T-helper 1 cell treated with Interleukin-12 subunit alpha and Interleukin-12 subunit beta and Interleukin-4 antibody, amounts not matched to agents 30 ng/mL and 1 ng/mL, for 36 hours (primary cell): ENCODE measurements around the gene ARAF. TPM values are rescaled to one million over a fixed set of nuclear protein-coding genes. Genes with fewer than 3 reads are reported as not detected.
"Not testable (repeated sequence)": the region's sequence is repeated elsewhere in the genome, so short reads cannot be mapped to it uniquely, and the experiment has no call there.

Experiments
- intact Hi-C: fragments of 100-400 bp; cut with micrococcal nuclease; formaldehyde crosslinking; loops from one replicate; pipeline ENCODE4 v1.15.1; 2024
- total RNA-seq: library from RNA; stranded (reverse); gene quantifications from 2 replicates; pipeline ENCODE4 v1.2.3, GENCODE V29; 2022

The ARAF gene
- total RNA-seq = 93.8 and 97.1 TPM in 2 replicates

DNA sequence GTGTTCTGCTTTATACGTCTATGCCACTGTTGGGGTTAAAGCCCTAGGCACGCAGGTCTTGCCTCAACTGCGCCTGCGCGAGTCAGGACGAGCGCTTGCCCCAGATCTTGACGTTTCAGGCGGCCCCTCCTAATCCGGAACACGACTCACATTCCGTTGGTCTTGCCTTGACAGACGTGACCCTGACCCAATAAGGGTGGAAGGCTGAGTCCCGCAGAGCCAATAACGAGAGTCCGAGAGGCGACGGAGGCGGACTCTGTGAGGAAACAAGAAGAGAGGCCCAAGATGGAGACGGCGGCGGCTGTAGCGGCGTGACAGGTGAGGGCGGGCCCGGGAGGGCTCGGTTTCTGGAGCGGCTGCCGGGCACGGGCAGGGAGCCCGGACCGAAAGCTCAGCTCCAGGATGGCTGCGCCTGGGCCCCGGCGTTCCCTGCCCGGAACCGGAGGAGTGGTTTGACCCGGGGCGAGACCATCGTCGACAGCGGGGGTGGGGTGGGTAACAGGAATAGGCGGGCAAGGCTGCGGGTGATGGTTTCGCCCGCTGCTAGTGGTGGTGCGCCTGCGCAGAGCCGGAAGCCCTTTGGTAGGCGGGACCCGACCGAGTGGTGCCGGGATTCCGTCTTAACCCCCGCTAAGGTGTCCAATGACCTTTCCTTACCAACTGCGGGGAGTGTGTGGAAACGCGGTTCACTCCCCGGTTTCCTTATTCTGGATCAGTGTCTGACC is at the start of gene ARAF:
ARAF (plus strand) TSS at position 272 of the 725 bp plus-strand sequence. CDS start 1,763 bp downstream, outside the sequence.
- intact Hi-C loops = loop anchor here (1.0 to 5.0 kb wide), 14 partner anchors 21 to 961 kb away; partner anchors contain the start of genes EBP, ELK1, RBM10 and TIMP1

DNA sequence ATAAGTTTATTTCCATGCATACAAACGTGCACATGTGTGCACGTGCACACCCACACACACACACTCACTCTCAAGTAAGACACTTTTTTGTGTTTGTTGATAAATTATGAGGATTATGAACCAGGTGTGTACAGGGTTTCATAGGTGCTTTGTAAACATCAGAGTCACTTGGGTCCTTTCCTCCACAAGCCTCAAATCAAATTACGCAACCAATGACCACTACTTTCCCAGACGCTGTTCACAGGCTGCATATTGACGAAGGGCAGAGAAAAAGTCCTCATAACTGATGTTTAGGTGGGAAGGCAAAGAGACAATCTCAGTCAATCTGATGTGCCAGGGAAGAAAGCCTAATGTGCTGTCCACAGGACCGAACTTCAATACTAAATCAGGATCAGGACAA is 48.6 kb upstream of the ARAF start:
- intact Hi-C loops = not testable (repeated sequence)

DNA sequence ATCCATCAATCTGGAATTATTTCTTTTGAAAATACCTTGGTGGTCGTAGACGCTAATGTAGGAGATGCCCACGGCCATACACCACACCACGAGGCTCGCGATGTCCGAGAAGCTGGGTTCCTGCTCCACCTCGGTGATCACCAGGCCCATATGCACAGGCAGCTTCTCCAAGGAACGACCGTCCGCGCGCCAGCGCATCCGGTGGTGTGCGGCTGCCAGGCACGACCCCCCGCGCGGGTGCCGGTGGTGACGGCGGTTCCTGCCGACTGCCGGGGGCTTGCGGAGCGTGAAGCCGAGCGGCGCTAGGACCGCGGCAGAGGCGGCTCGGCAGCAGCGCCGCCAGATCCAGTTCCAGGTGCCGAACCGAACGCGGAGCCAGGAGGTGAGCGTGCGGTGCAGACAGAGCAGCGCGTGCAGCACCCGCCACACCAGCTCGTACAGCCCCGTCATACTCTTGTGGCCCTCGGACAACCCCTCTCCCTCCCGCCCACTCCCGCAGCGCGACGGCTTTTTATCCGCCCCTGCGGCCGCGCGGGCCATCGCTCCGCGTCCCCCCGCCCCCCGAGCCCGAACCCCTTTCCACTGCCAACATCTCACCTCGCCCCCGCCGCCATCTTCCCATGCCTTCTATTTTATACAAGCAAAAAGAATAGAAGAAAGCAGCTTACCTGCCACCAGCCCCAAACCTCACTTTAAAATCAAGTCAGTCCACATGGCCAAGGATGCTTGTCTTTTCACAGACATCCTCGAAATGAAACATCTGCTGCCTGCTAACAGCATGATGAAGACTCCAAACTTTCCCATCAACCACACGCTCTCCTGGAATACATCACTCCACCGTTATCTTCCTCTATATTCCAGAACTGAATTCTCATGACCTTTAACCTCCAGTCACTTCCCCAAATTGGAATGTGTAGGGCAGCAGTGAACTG is 47.7 kb upstream of the ARAF start:
- intact Hi-C loops = not testable (repeated sequence)

DNA sequence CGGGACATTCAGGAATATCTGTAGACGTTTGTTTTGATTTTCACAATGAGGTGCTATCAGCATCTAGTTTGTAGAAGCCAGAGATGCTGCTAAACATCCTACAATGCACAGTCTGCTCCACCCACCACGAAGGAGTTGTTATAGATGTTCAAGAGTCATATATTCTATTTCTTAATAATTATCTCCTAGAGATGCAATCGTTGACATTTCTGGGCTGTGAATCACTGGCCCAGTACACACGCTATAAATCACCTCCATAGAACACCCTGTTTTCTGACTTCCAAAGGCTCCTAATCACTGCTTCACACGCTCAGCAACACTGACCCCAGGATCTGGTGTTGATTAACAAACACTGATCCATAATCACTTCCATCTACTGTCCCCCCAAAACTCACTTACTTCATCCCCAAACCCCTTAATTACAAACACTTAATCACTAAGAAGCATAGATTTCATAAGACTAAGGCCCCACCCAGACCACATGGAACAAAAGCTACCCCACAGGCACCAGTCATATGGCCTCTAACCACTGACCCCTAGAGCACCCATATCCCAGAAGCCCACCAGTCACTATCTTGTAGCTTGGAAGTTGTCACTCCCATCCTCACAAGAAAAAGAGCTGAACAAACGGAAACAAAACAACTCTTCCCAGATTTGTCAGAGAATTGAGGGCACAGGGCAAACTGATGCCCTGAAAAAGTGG is 46.3 kb upstream of the ARAF start:
- intact Hi-C loops = no loop called here

DNA sequence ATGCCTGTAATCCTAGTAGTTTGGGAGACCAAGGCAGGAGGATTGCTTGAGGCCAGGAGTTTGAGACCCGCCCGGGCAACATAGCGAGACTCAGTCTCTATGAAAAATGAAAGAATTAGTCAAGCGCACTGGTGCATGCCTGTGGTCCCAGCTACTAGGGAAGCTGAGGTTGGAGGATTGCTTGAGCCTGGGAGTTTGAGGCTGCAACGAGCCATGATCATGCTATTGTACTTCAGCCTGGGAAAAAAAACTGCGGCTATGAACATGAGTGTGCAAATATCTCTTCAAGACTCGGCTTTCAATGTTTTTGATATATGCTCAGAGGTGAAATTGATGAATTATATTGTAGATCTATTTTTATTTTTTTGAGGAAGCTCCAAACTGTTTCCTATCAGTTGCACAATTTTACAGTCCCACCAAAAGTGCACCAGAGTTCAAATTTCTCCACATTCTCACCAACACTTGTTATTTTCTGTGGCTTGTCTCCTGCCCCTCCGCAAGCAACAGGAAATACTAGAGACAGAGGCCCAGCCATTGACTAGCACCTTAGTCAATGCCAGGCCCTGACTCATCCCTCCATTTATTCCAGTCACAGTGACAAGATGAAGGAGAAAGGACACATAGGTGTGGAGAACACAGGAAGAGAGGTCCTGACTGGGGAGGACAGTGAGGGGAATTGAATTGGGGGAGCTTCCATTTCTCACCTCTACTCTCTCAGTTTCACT is 44.9 kb upstream of the ARAF start:
- intact Hi-C loops = no loop called here

DNA sequence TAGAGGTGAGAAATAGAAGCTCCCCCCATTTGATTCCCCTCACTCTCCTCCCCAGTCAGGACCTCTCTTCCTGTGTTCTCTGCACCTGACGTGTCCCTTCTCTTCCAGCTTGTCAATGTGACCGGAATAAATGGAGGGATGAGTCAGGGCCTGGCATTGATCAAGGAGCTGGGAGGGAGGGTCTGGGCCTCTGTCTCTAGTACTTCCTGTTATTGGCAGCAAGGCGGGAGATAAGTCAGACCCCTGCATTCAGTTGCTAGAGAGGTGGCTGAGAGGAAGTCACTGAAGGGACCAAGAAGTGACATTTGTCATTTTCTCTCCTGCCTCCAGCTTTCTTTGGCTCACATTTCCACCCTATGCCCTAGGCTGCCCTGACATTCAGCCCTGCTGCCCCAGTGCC is 42.9 kb upstream of the ARAF start:
- intact Hi-C loops = no loop called here

DNA sequence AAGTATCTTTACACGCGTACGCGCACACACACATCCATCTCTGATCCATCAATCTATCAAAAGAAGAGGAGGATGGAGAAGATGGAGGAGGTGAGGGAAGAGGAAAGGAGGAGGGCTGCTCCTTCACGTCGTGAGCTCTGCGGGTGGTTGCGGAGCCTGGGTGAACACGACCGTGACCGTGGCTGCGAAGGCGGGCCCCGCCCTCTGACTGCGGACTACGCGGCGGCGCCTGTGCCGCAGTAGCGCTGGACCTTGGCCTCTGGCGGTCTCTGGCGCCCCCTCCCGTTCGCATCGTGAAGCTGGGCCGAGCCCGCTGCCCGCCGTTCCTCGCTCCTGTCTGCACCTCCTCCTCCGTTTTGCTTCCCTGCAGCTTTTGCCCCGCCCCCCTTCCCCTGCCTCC is 37.7 kb upstream of the ARAF start:
- intact Hi-C loops = loop anchor here (1.0 to 5.0 kb wide), 7 partner anchors 26 to 330 kb away; partner anchors contain the start of genes UBA1, USP11 and ZNF41

DNA sequence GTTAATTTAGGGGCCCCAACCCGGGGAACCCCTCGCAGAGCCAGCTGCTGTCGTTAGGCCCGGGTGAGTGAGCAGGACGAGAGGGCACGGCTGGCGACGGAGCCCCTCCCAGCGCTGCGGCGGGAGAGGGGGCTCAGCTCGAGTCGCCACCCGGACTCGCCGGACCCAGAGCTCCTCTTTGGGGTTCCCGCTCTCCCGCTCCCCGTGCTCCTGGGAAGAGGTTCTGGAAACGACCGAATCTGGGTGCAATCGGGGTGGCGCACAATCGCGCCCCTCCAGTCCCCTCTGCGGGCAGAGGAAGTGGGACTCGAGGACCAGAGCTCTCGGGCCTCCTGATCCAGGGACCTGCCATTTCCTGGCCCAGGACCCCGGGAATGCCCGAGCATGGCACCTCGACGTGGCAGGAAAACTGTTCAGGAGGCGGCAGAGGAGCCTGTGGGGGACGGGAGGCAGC is 37.3 kb upstream of the ARAF start:
- intact Hi-C loops = loop anchor here (1.0 to 5.0 kb wide), 7 partner anchors 26 to 330 kb away; partner anchors contain the start of genes UBA1, USP11 and ZNF41

DNA sequence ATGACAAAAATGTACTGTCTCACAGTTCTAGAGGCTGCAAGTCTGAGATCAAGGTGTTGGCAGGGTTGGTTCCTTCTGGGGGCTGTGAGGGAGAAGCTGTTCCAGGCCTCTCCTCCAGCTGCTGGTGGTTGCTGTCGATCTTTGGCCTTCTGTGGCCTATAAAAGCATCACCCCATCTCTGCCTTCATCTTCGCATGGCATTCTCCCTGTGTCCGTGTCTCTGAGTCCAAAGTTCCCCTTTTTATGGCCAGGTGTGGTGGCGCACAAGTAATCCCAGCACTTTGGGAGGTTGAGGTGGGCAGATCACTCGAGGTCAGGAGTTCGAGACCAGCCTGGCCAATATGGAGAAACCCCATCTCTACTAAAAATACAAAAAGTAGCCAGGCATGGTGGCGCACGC is 31.5 kb upstream of the ARAF start:
- intact Hi-C loops = no loop called here

DNA sequence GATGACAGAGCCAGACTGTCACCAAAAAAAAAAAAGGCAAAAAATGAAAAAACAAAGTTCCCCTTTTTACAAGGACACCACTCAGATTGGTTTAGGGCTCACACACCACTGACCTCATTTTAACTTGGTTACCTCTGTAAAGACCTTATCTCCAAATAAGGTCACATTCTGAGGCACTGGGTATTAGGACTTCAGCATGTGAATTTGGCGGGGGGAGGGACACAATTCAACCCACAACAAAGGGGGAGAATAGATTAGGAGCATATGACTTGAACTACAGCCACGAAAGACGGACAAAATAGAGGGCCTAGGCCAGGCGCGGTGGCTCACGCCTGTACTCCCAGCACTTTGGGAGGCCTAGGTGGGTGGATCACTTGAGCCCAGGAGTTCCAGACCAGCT is 31.0 kb upstream of the ARAF start:
- intact Hi-C loops = no loop called here

DNA sequence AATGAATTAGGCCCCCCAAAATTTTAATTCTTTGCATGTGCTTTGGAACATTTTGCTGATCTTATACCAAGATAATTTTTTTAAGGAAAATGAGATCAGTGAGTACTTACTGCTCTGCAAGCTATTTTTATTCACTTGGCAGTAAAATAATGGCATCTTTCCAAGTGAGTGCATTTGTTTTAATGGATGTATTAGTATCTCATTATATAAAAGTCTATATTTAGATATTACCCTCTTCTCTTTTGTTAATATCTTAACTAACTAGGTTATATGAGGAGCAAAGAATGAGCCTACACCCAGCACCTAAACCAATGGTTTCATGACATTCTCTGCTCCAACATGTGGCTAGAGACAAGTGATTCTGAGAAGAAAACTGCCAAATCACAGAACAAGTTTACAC is 21.1 kb upstream of the ARAF start:
- intact Hi-C loops = no loop called here

DNA sequence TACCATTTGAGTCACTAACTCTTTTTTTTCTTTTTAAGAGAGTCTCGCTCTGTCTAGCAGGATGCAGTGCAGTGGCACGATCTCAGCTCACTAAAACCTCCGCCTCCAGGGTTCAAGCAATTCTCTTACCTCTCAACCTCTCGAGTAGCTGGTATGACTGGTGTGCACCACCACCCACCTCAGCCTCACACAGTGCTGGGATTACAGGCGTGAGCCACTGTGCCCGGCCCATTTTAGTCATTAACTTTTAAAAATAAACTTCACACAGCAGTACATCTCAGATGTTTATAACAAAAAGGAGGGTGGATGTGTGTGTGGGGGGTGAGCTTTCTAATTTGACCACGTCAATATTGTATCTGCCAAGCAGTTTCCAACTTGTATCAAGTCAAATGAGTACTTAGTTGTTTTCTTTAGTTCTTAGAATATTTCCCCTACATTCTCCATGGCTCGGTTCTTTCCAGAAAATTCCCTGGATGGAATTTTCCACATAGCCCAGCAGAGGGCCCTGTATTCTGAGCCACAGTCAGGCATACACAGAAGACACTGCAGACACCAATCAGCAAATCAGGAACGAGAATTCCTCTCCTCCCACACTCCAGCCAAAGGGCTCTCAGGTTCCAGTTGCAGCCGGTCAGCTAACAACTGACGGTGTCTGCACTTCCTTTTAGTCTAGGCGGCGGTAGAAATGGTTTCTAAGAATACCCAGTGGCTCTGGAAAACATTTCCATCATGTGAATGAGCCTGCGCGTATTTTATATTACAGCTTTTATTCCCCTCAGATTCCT is 20.1 kb upstream of the ARAF start:
- intact Hi-C loops = no loop called here

DNA sequence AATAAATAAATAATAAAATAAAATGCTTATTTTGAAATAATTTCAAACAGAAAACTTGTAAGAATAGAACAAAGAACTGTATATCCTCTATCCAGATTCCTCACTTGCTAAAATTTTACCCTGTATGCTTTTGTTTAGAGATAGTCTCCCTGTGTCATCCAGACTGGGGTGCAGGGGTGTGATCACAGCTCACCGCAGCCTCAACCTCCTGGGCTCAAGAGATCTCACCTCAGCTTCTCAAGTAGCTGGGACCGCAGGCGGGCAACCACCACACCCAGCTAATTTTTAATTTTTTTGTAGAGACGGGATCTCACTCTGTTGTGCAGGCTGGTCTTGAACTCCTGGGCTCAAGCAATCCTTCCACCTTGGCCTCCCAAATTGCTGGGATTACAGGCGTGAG is 17.5 kb upstream of the ARAF start:
- intact Hi-C loops = no loop called here

DNA sequence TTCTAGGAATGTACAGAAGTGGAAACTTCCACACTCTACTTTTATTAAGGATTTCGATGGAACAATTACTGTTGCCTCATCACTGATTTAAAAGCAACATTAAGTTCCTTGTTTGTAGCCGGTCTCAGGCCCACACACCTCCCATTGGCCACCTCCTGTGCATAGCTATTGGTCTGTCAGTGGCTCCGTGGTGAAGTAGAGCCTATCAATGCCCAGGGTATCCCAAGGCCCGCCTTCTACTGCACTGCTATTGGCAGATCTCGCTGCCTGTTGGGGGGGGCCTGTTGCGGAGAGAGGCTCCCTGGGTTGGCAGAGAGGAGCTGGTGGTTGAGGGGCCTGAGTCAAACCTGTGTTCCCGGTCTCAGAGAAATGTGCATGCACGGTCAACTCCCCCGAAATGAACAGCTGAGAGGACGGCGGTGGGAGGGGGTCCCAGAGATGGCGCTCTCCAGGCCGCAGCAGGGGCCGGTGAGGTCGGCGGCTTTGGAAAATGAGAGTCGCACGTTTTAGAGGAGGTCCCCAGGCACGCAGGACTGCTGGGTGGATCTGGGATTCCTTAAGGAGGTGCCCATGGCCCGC is 4.9 kb upstream of the ARAF start:
- intact Hi-C loops = loop anchor here (1.0 kb wide), 5 partner anchors 26 to 427 kb away; partner anchors contain the start of genes TIMP1, USP11 and ZNF81

DNA sequence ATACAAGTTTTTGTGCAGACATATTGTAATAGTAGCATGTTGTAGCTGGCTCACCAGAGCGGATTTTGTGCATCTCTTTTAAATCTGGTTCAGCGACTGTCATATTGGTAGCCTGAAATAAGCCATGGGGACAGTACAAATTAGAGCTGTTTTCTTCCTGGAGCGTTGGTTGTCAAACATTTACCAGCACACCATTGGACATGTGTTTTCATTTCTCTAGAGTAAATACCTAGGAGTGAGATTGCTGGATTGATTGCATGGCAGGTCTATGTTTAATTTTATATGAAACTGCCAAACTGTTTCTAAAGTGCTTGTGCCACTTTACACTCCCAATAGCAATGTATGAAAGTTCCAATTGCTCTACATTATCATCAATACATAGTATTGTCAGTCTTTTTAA is 2.6 kb upstream of the ARAF start:
- intact Hi-C loops = no loop called here

DNA sequence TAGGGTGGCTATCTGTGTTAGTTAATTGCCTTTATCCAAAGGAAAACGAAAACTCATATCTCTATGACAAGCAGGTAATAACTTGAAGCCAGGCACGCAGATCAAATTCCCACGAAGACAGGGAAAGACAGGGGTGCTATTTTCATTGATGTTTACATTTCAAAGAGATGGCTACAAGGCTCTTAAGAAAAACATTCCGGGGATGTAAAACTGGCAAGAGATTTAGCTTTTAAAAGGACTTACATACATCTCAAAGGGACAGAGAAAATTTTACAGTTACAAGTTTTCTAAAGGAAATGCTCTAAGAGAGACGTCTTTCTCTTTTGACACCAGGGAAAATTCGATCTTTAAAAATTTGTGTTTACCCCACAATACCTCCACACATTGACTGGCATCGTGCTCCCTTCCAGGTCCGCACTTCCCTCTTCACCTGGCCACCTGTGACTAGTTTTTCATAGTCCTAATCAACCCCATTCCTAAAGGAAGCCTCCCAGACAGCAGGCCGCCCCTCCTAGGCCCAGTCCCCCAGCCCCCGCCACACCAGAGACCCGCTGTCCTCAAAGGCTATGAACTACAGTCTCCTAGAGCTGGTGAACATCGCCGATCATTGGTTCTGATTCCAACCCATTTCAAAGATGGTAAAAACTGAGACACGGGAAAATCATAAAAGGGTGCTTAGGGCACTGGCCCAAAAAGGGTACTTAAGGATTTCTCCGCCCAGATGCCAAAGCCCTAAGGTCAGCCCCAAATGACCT is 649 bp upstream of the ARAF start:
- intact Hi-C loops = loop anchor here (1.0 to 5.0 kb wide), 4 partner anchors 328 to 962 kb away; partner anchors contain the start of genes EBP, RBM10, USP11 and ZNF182

DNA sequence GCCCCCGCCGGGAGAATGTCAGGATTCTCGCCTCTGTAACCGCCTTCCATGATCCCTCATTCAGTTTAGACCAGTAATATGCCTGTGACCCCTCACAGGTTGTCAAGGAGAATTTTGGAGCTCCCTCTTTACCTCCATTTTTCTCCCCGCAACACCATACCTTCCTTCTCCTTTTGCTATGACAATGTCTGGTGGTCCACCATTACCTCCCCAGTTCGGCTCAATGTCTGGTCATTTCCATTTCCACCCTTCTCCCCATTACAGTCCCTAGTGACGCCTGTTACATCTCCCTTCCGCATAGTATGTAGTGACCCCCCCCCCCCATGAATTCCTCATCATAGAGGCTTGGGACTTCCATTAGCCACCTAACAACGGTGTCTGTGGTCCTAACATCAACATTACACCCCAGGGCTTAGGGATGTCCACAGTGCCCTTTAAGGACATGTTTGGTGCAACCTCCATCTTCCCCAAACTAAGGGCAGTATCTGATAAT is 700 bp downstream of the ARAF start:
- intact Hi-C loops = loop anchor here (1.0 to 5.0 kb wide), 17 partner anchors 21 to 961 kb away; partner anchors contain the start of genes CFP, EBP, ELK1 and TIMP1

DNA sequence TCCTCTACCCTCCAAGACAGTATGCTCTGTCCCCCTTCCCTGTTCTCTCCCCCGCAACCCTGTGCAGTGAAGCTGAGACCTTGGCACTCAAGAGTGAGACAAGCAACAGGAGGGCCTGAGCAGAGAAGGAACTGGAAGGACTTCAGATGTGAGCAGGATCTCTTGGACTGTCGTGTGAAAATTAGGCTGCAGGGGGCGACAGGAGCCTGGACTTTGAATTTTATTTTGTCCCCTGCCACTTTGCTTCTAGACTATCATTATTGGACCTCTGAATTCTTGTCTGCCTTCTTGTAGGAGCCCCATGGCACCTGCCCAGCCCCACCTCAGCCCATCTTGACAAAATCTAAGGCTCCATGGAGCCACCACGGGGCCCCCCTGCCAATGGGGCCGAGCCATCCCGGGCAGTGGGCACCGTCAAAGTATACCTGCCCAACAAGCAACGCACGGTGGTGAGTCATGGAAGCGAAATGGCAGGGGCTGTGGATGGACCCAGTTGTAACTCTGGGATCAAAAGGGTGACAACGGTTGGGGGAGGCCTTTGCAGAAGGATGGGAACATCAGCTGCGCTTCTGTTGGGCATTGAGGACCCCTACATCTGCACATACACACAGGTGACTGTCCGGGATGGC is 1.7 kb downstream of the ARAF start:
- intact Hi-C loops = loop anchor here (1.0 to 5.0 kb wide), 6 partner anchors 67 to 960 kb away; partner anchors contain the start of genes CFP, EBP and ZNF182
